Epithelial cell of proximal tubule (primary cell): Measurements from ENCODE around the gene FAT3. TPM values are rescaled to one million over a fixed set of nuclear protein-coding genes. Genes with fewer than 3 reads are reported as not detected.

Experiments
- DNase-seq: peaks from one replicate; pipeline ENCODE4 v3.0.0-alpha.2; 2011; ENCODE audit warnings: low read depth
- H3K4me3 ChIP-seq: 2 replicates; pipeline ENCODE4 v1.5.1; 2011; ENCODE audit warnings: low read depth, mild to moderate bottlenecking, low read length
- total RNA-seq: library from RNA; depleted of rRNA; stranded (reverse); fragments of >200 nt; gene quantifications from 2 replicates; pipeline ENCODE4 v1.2.3, GENCODE V29; 2015
- TF ChIP-seq, protein P1 (sequence below): conservative IDR thresholded peaks from 2 replicates; pipeline ENCODE4 v1.5.1; 2012; ENCODE audit warnings: low read depth, mild to moderate bottlenecking, low read length

FAT3 gene
- total RNA-seq, 1 donor from 2014 or later: 1.2 TPM

DNA sequence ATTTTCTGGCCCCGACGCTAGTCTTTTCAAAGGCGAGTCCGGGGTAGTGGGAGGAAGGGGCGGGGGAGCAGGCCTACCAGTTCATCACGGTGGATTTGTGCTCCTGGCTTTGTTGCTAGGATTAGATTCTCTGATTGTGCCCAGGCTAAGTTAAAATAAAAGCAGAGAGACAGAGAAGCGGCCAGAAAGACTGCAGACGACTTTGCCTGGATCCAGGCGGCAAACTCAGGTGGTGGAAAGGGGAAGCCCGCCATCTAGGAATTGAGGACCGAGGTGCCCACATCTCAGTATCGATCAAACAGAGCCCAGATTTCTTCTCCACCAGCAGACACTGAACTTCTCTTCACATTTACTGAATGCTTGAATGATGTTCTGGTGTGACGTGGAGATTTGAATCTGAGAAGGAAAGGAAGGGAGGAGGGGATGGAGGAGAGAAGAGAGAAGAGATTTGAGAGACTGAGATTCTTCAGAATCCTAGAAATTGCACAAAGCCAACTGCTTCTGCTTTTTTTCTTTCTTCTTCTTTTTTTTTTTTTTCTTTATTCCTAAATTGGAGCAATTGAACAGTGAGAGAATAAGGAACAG lies 2.7 kb downstream of the FAT3 start:
- DNase-seq: no peak
- H3K4me3 ChIP-seq: peak overlapping the region; percentile 47
- TF ChIP-seq, protein P1, sequence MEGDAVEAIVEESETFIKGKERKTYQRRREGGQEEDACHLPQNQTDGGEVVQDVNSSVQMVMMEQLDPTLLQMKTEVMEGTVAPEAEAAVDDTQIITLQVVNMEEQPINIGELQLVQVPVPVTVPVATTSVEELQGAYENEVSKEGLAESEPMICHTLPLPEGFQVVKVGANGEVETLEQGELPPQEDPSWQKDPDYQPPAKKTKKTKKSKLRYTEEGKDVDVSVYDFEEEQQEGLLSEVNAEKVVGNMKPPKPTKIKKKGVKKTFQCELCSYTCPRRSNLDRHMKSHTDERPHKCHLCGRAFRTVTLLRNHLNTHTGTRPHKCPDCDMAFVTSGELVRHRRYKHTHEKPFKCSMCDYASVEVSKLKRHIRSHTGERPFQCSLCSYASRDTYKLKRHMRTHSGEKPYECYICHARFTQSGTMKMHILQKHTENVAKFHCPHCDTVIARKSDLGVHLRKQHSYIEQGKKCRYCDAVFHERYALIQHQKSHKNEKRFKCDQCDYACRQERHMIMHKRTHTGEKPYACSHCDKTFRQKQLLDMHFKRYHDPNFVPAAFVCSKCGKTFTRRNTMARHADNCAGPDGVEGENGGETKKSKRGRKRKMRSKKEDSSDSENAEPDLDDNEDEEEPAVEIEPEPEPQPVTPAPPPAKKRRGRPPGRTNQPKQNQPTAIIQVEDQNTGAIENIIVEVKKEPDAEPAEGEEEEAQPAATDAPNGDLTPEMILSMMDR: no peak

DNA sequence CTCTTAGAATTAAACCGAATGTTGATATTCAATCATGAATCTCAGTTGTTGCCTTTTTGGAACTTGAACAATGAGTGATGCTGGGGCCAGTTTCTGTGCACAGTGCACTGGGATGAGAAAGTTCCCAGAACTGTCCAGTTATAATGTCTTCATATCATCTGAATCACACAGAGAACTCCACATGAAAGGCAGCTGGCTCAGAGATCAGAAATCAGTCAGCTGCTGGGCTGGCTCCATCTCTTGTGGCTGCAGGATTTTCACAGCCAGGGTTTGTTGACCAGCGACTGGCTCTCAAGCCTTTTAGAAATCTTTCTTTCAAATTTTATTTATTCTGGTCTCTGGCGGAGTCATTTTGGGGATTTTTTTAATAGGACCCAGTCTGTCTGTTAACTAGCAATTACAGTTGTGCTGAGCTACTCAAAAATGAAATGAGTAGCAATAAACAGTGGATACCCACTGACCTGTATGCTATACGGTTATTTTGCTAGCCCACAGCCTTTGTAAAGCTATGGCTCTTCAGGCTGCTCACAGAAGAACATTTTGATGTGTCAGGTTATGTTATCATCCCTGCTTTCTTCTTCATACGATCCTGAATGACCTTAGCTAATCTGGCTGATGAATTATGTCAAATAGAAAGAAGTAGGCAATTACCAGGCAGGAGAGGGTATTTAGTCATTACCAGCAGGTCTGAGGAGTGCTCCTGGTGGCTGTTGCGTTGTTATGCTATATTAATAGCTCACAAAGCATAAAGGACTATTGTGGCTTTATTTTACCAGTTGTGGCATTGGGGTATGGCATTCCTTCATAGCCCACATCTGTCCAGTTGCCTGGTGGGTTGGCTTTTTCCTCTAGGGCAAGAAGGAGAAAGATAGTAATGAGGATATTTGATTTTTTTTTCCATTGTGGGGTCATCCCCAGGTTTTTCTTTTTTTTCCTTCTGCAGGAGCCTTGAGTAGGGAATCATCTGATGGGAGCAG lies 3.6 kb downstream of the FAT3 start:
- DNase-seq: no peak
- no peak overlapping the region for H3K4me3 ChIP-seq
- TF ChIP-seq, protein P1: no peak

DNA sequence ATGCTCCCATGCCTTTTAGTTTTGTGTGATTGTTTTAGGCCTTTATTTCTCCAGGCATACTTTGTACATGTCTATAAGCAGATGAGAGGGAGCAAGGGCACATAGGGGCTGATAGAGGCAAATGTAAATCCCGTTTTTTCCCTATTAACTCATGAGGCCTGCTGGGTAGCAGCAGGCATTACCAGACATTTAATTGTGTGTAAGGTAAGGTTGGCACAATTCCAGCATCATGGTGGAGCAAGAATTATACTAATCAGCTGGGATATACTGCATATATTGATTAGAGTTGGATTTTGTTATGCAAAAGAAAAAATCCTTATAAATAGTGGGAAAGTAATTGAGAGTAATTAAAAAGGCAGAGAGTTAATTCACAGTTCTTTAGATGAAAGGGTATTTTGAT lies 12.2 kb downstream of the FAT3 start:
- TF ChIP-seq, protein P1: no peak
- no peak for DNase-seq
- H3K4me3 ChIP-seq: no peak overlapping the region

DNA sequence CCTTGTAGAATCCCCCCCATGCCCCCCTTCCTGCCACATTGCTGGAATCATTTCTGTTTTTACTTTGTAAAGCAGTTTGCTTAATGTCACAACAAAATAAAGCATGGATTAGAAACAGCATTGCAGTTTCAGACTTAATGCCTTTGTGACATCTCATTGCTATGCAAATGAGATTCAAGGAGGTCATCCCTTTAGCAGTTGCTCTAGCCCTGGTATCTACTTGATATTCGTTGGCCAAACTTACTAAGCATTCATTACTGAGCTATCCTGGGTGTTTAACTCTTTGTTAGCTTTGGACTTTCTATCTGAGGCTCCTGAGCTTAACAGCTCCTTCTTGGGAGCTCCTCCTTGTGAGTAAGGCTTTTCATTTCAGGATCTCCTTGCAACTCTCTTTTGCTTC lies 16.3 kb downstream of the FAT3 start:
- H3K4me3 ChIP-seq: no peak overlapping the region
- no peak for DNase-seq
- TF ChIP-seq, protein P1: no peak

DNA sequence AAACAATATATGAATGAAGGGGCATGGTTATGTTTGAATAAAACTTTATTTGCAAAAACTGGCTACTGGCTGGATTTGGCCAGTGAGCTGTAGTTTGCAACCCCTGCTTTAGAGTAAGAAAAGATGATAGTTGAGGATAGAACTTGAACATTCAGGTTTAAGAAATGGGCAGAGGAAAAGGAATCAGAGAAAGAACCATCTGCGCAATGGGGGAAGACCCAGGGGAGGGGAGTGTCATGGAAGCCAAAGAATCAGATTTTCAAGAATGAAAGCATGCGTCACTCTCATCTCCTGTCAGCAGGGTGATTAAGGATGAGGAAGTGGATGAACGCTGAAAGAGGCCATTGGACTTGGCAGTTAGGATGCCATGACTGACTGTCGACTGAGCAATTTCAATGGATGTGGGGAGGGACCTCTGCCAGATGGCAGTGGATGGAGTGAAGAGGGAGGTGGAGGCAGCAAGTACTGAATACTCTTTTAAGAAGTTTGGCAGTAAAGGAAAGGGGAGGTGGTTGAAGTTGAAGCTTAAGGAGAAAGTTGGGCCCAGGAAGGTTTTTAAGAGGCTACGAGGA lies 21.2 kb downstream of the FAT3 start:
- no peak overlapping the region for H3K4me3 ChIP-seq
- DNase-seq: no peak
- TF ChIP-seq, protein P1: no peak

DNA sequence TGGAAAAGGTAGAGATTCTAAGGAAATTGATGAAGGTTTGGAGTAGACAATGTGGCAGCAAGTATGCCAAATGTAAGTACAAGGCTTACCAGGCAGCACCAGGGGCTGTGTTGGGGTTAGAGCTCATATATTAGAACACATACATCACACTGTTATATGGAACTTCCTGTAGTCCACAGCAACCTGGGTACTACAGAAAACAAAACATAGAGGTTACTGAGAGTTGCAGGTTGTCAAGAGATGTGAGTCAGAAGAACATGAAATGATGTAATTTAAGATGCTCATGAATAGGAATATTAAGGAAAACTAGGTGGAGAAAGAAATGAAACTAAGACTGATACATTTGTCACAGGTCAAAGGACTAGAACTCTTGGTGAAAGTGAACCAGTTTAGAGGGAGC lies 22.0 kb downstream of the FAT3 start:
- no peak for DNase-seq
- TF ChIP-seq, protein P1: no peak
- H3K4me3 ChIP-seq: no peak overlapping the region
